ENCODE results near the gene TTC7B.

Gene TTC7B

GRCh38 chr14:90648421-90648820, 167.8 kb downstream of the TTC7B start:
- DNase-seq (ENCODE audit: low spot score): no peak

GRCh38 chr14:90647473-90648005, 168.7 kb downstream of the TTC7B start:
- DNase-seq (ENCODE audit: low spot score): no peak

GRCh38 chr14:90645842-90646443, 170.3 kb downstream of the TTC7B start:
- DNase-seq (ENCODE audit: low spot score): no peak

GRCh38 chr14:90644882-90645281, 171.3 kb downstream of the TTC7B start:
- DNase-seq (ENCODE audit: low spot score): no peak

- DNase-seq (ENCODE audit: low spot score): no peak
These were observed 172.1 kb downstream of the TTC7B start for GRCh38 chr14:90643982-90644670.

- peak; percentile 79 for DNase-seq (ENCODE audit: low spot score)
These were observed 173.9 kb downstream of the TTC7B start for GRCh38 chr14:90642244-90642717.

GRCh38 chr14:90641615-90642243, 174.5 kb downstream of the TTC7B start:
- DNase-seq (ENCODE audit: low spot score): no peak

- no peak for DNase-seq (ENCODE audit: low spot score)
These were observed 175.1 kb downstream of the TTC7B start for GRCh38 chr14:90641168-90641567.

- DNase-seq (ENCODE audit: low spot score): no peak
These were observed 176.6 kb downstream of the TTC7B start for GRCh38 chr14:90639641-90640040.

GRCh38 chr14:90632871-90633270, 183.4 kb downstream of the TTC7B start:
- DNase-seq (ENCODE audit: low spot score): no peak

- DNase-seq (ENCODE audit: low spot score): no peak
These were observed 183.8 kb downstream of the TTC7B start for GRCh38 chr14:90632451-90632850.

- peak; percentile 73 for DNase-seq (ENCODE audit: low spot score)
These were observed 185.9 kb downstream of the TTC7B start for GRCh38 chr14:90630171-90630806.

- no peak for DNase-seq (ENCODE audit: low spot score)
These were observed 186.8 kb downstream of the TTC7B start for GRCh38 chr14:90629471-90629870.

- DNase-seq (ENCODE audit: low spot score): no peak
These were observed 187.4 kb downstream of the TTC7B start for GRCh38 chr14:90628825-90629224.

- DNase-seq (ENCODE audit: low spot score): no peak
These were observed 188.8 kb downstream of the TTC7B start for GRCh38 chr14:90627478-90627877.

- no peak for DNase-seq (ENCODE audit: low spot score)
These were observed 189.7 kb downstream of the TTC7B start for GRCh38 chr14:90626550-90626949.

- no peak for DNase-seq (ENCODE audit: low spot score)
These were observed 190.8 kb downstream of the TTC7B start for GRCh38 chr14:90625445-90625844.

- no peak for DNase-seq (ENCODE audit: low spot score)
These were observed 191.4 kb downstream of the TTC7B start for GRCh38 chr14:90624732-90625400.

- no peak for DNase-seq (ENCODE audit: low spot score)
These were observed 192.0 kb downstream of the TTC7B start for GRCh38 chr14:90624227-90624626.

GRCh38 chr14:90621201-90621600, 195.0 kb downstream of the TTC7B start:
- DNase-seq (ENCODE audit: low spot score): no peak

- no peak for DNase-seq (ENCODE audit: low spot score)
These were observed 195.6 kb downstream of the TTC7B start for GRCh38 chr14:90620568-90621077.

GRCh38 chr14:90619911-90620310, 196.3 kb downstream of the TTC7B start:
- no peak for DNase-seq (ENCODE audit: low spot score)

All from pons (tissue), 1 donor.